IMR-90 (cell line): Measurements from ENCODE around the gene IL6ST.
"Not testable (repeated sequence)": the region's sequence is repeated elsewhere in the genome, so short reads cannot be mapped to it uniquely, and the experiment has no call there.

Experiments used
- BHLHE40 ChIP-seq: fragments of 150-350 bp; IDR thresholded peaks from 2 replicates; pipeline ENCODE4 v1.6.1; 2016; ENCODE audit warnings: mild to moderate bottlenecking, low read depth, low read length
- CTCF ChIP-seq: conservative IDR thresholded peaks from 2 replicates; pipeline ENCODE4 v1.5.1; 2012; ENCODE audit warnings: mild to moderate bottlenecking, low read depth, low read length, improper control_type of control experiment
- MAFK ChIP-seq: IDR thresholded peaks from 2 replicates; pipeline ENCODE4 v1.6.1; 2012; ENCODE audit warnings: low read depth, low read length, improper control_type of control experiment
- MAZ ChIP-seq: IDR thresholded peaks from 2 replicates; pipeline ENCODE4 v1.6.1; 2012; ENCODE audit warnings: low read depth, mild to moderate bottlenecking, low read length, improper control_type of control experiment, moderate library complexity, borderline replicate concordance
- MXI1 ChIP-seq: IDR thresholded peaks from 2 replicates; pipeline ENCODE4 v1.6.1; 2012; ENCODE audit warnings: low read depth, mild to moderate bottlenecking, low read length, moderate library complexity, borderline replicate concordance
- POLR2A ChIP-seq: IDR thresholded peaks from 2 replicates; pipeline ENCODE4 v1.6.1; 2012; ENCODE audit warnings: mild to moderate bottlenecking, low read depth, low read length
- RCOR1 ChIP-seq: IDR thresholded peaks from 2 replicates; pipeline ENCODE4 v1.6.1; 2012; ENCODE audit warnings: mild to moderate bottlenecking, low read length, improper control_type of control experiment; ENCODE audit not compliant: insufficient replicate concordance
- RFX5 ChIP-seq: IDR thresholded peaks from 2 replicates; pipeline ENCODE4 v1.8.0; 2012; ENCODE audit warnings: low read depth, mild to moderate bottlenecking, low read length, moderate library complexity
- TF ChIP-seq, protein P1 (sequence below): fragments of 150-350 bp; IDR thresholded peaks from 2 replicates; pipeline ENCODE4 v1.6.1; 2017; ENCODE audit warnings: mild to moderate bottlenecking, antibody characterized with exemption, low read length, low read depth

DNA sequence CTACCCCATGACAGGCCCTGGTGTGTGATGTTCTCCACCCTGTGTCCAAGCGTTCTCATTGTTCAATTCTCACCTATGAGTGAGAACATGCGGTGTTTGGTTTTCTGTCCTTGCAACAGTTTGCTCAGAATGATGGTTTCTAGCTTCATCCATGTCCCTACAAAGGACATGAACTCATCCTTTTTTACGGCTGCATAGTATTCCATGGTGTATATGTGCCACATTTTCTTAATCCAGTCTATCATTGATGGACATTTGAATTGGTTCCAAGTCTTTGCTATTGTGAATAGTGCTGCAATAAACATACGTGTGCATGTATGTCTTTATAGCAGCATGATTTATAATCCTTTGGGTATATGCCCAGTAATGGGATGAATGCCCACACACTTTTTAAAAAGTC lies 3.9 kb downstream of the IL6ST start:
- TF ChIP-seq POLR2A, CTCF, MXI1, BHLHE40, RCOR1, MAZ, MAFK, RFX5: not testable (repeated sequence)
- TF ChIP-seq, protein P1, sequence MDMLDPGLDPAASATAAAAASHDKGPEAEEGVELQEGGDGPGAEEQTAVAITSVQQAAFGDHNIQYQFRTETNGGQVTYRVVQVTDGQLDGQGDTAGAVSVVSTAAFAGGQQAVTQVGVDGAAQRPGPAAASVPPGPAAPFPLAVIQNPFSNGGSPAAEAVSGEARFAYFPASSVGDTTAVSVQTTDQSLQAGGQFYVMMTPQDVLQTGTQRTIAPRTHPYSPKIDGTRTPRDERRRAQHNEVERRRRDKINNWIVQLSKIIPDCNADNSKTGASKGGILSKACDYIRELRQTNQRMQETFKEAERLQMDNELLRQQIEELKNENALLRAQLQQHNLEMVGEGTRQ = not testable (repeated sequence)
